GM21786 (cell line): ENCODE measurements around the gene APOC4.
"Not testable (repeated sequence)": the region's sequence is repeated elsewhere in the genome, so short reads cannot be mapped to it uniquely, and the experiment has no call there.

Experiments used
- ATAC-seq: cut with Tn5 transposase; IDR thresholded peaks from one replicate; pipeline ENCODE4 v1.9.1; 2021; ENCODE audit not compliant: unreplicated experiment

Gene APOC4

GRCh38 chr19:44957526-44957925 lies 15.5 kb downstream of the APOC4 start:
- ATAC-seq = no peak

GRCh38 chr19:44958090-44958489 lies 16.1 kb downstream of the APOC4 start:
- ATAC-seq = no peak

- no peak for ATAC-seq
Measured at GRCh38 chr19:44959691-44960090, 17.7 kb downstream of the APOC4 start.

- ATAC-seq = no peak
Measured at GRCh38 chr19:44960906-44961728, 19.1 kb downstream of the APOC4 start.

- ATAC-seq = no peak
Measured at GRCh38 chr19:44961821-44962220, 19.8 kb downstream of the APOC4 start.

GRCh38 chr19:44968118-44968517 lies 26.1 kb downstream of the APOC4 start:
- ATAC-seq = no peak

- no peak for ATAC-seq
Measured at GRCh38 chr19:44968670-44969069, 26.6 kb downstream of the APOC4 start.

- no peak for ATAC-seq
Measured at GRCh38 chr19:44969437-44969836, 27.4 kb downstream of the APOC4 start.

- not testable (repeated sequence) for ATAC-seq
Measured at GRCh38 chr19:44971451-44971850, 29.4 kb downstream of the APOC4 start.

GRCh38 chr19:44972802-44973201 lies 30.8 kb downstream of the APOC4 start:
- no peak for ATAC-seq

GRCh38 chr19:44973982-44974735 lies 32.1 kb downstream of the APOC4 start:
- ATAC-seq = no peak

GRCh38 chr19:44974857-44975256 lies 32.8 kb downstream of the APOC4 start:
- no peak for ATAC-seq

GRCh38 chr19:44975444-44975843 lies 33.4 kb downstream of the APOC4 start:
- no peak for ATAC-seq

GRCh38 chr19:44984005-44984404 lies 42.0 kb downstream of the APOC4 start:
- no peak for ATAC-seq

- ATAC-seq = no peak
Measured at GRCh38 chr19:44985445-44985844, 43.4 kb downstream of the APOC4 start.

- no peak for ATAC-seq
Measured at GRCh38 chr19:44986389-44986788, 44.4 kb downstream of the APOC4 start.

- ATAC-seq = no peak
Measured at GRCh38 chr19:44987148-44987675, 45.2 kb downstream of the APOC4 start.

GRCh38 chr19:44988273-44988672 lies 46.2 kb downstream of the APOC4 start:
- no peak for ATAC-seq

- no peak for ATAC-seq
Measured at GRCh38 chr19:44988896-44989556, 47.0 kb downstream of the APOC4 start.

GRCh38 chr19:44990459-44990858 lies 48.4 kb downstream of the APOC4 start:
- ATAC-seq = no peak

GRCh38 chr19:44990966-44991365 lies 48.9 kb downstream of the APOC4 start:
- ATAC-seq = no peak
